WI38 (cell line): ENCODE measurements around the gene WAC.
"Not testable (repeated sequence)": the region's sequence is repeated elsewhere in the genome, so short reads cannot be mapped to it uniquely, and the experiment has no call there.

Experiments used
- H3K4me3 ChIP-seq: 2 replicates; pipeline ENCODE4 v1.5.1; 2011; ENCODE audit warnings: low read depth, mild to moderate bottlenecking, control low read depth, low read length
- CTCF ChIP-seq: IDR thresholded peaks from 2 replicates; pipeline ENCODE4 v1.5.1; 2012; ENCODE audit warnings: low read depth, mild to moderate bottlenecking, control low read depth, low read length

Gene WAC

GRCh38 chr10:28594406-28594805, 61.5 kb downstream of the WAC start:
- no peak for TF ChIP-seq CTCF
- no peak overlapping the region for H3K4me3 ChIP-seq

GRCh38 chr10:28595613-28596012, 62.7 kb downstream of the WAC start:
- TF ChIP-seq CTCF = no peak
- H3K4me3 ChIP-seq = no peak overlapping the region

- TF ChIP-seq CTCF = no peak
Measured at GRCh38 chr10:28600056-28600455, 67.1 kb downstream of the WAC start.

GRCh38 chr10:28601012-28601411, 68.1 kb downstream of the WAC start:
- TF ChIP-seq CTCF = no peak
- no peak overlapping the region for H3K4me3 ChIP-seq

More at GRCh38 chr10:28600056-28600455, 67.1 kb downstream of the WAC start:
- no peak overlapping the region for H3K4me3 ChIP-seq

GRCh38 chr10:28604567-28605536, 71.9 kb downstream of the WAC start:
- H3K4me3 ChIP-seq = no peak overlapping the region
- TF ChIP-seq CTCF = no peak

GRCh38 chr10:28606568-28606967, 73.7 kb downstream of the WAC start:
- no peak for TF ChIP-seq CTCF
- H3K4me3 ChIP-seq = no peak overlapping the region

- not testable (repeated sequence) for H3K4me3 ChIP-seq
Measured at GRCh38 chr10:28609636-28610035, 76.7 kb downstream of the WAC start.
